OCI-LY3 (cell line): ENCODE data around the gene FFAR1.
A peak's percentile ranks its signal among the peaks of the same experiment; 100 is the strongest.

Source experiments
- H2AFZ ChIP-seq: fragments of 200-600, 300-600 bp; shearing (Covaris generic); 2 replicates; pipeline ENCODE4 v1.6.0; 2014; ENCODE audit warnings: antibody characterized with exemption, low read depth, low read length
- H3K27ac ChIP-seq: fragments of 200-600, 300-600 bp; sonication (generic); 2 replicates; pipeline ENCODE4 v1.5.1; 2014; ENCODE audit warnings: mild to moderate bottlenecking, low read length, moderate library complexity, mixed read lengths
- H3K27me3 ChIP-seq: fragments of 200-600, 300-600 bp; sonication (generic); 2 replicates; pipeline ENCODE4 v1.6.1; 2014; ENCODE audit warnings: low read depth, low read length, mixed read lengths
- H3K36me3 ChIP-seq: fragments of 200-600, 300-600 bp; sonication (generic); replicated peaks from 2 replicates; pipeline ENCODE3; 2014; ENCODE audit warnings: low read depth, low read length, mixed read lengths
- H3K4me1 ChIP-seq: fragments of 300-600, 200-600 bp; sonication (generic); 2 replicates; pipeline ENCODE4 v1.6.1; 2014; ENCODE audit warnings: low read length, mixed read lengths
- H3K4me2 ChIP-seq: fragments of 200-600, 300-600 bp; sonication (generic); 2 replicates; pipeline ENCODE4 v1.6.1; 2014; ENCODE audit warnings: low read length, mixed read lengths
- H3K4me3 ChIP-seq: fragments of 300-600, 200-600 bp; sonication (generic); 2 replicates; pipeline ENCODE4 v1.5.1; 2014; ENCODE audit warnings: antibody characterized with exemption, mild to moderate bottlenecking, low read length, moderate library complexity
- H3K79me2 ChIP-seq: fragments of 300-600, 200-600 bp; shearing (Covaris generic); 2 replicates; pipeline ENCODE4 v1.6.1; 2014; ENCODE audit warnings: mild to moderate bottlenecking, low read length, mixed read lengths
- H3K9ac ChIP-seq: fragments of 300-600, 200-600 bp; shearing (Covaris generic); 2 replicates; pipeline ENCODE4 v1.6.0; 2014; ENCODE audit warnings: mild to moderate bottlenecking, low read length, moderate library complexity
- H3K9me3 ChIP-seq: fragments of 200-600, 300-600 bp; shearing (Covaris generic); 2 replicates; pipeline ENCODE4 v1.6.1; 2014; ENCODE audit warnings: low read length, mixed read lengths; ENCODE audit not compliant: insufficient read depth
- H4K20me1 ChIP-seq: fragments of 200-600, 300-600 bp; sonication (generic); 2 replicates; pipeline ENCODE4 v1.6.1; 2016; ENCODE audit warnings: low read length, mixed read lengths; ENCODE audit not compliant: insufficient read depth
- EZH2phosphoT487 ChIP-seq: fragments of 200-600 bp; shearing (Covaris generic); IDR thresholded peaks from 2 replicates; pipeline ENCODE4 v1.6.1; 2018; ENCODE audit warnings: antibody characterized with exemption, mixed run types, low read depth
- TF ChIP-seq, protein P1 (sequence below): fragments of 200-600, 300-600 bp; sonication (generic); IDR thresholded peaks from 2 replicates; pipeline ENCODE4 v1.5.1; 2014; ENCODE audit warnings: antibody characterized with exemption, low read length, low read depth

Gene FFAR1

DNA sequence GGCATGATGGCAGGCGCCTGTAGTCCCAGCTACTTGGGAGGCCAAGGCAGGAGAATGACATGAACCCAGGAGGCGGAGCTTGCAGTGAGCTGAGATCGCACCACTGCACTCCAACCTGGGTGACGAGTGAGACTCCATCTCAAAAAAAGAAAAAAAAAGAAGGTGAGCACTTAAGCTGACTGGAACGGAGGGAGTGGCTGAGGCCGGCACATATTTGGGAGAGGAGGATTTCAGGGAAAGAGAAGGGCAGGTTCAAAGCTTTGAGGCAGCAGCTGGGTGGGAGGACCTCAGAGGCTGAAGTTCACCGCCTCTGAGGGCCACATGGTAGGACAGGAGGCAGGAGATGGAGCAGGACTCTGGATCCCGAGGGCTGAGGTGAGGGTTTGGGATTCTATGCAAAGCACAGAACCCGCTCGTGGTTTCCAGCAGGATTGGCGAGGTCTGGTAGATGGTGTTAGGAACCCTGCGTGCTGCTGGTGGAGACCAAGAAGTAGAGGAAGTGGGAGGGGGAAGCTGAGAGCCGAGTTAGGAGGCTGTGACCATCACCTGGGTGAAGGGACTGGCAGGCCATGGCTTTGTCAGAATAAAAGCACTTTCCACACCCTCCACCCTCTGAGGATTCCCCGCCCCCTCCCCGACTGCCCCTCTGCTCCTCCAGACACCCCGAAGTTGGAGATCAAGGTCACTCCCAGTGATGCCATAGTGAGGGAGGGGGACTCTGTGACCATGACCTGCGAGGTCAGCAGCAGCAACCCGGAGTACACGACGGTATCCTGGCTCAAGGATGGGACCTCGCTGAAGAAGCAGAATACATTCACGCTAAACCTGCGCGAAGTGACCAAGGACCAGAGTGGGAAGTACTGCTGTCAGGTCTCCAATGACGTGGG lies 10.4 kb upstream of the FFAR1 start:
- H4K20me1 ChIP-seq, result peaks cover 20% of the 10 kb centered on the region
- peaks cover 50% of the 10 kb centered on the region for H3K4me1 ChIP-seq
- no peak overlapping the region for H3K4me3 ChIP-seq
- no peaks in the 10 kb centered on the region for H3K9me3 ChIP-seq
- H3K79me2 ChIP-seq, result peaks cover 37% of the 10 kb centered on the region
- no peak overlapping the region for H3K4me2 ChIP-seq
- H2AFZ ChIP-seq, result no peak overlapping the region
- peak overlapping the region; percentile 22; the same call in 1 of the 2 replicates for H3K27ac ChIP-seq
- peaks cover 78% of the 10 kb centered on the region for H3K36me3 ChIP-seq
- TF ChIP-seq EZH2phosphoT487, result no peak
- TF ChIP-seq, protein P1, sequence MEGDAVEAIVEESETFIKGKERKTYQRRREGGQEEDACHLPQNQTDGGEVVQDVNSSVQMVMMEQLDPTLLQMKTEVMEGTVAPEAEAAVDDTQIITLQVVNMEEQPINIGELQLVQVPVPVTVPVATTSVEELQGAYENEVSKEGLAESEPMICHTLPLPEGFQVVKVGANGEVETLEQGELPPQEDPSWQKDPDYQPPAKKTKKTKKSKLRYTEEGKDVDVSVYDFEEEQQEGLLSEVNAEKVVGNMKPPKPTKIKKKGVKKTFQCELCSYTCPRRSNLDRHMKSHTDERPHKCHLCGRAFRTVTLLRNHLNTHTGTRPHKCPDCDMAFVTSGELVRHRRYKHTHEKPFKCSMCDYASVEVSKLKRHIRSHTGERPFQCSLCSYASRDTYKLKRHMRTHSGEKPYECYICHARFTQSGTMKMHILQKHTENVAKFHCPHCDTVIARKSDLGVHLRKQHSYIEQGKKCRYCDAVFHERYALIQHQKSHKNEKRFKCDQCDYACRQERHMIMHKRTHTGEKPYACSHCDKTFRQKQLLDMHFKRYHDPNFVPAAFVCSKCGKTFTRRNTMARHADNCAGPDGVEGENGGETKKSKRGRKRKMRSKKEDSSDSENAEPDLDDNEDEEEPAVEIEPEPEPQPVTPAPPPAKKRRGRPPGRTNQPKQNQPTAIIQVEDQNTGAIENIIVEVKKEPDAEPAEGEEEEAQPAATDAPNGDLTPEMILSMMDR, result no peak
- no peak overlapping the region for H3K9ac ChIP-seq
- no peaks in the 10 kb centered on the region for H3K27me3 ChIP-seq

GRCh38 chr19:35337984-35338296 lies 9.8 kb upstream of the FFAR1 start:
- no peak overlapping the region for H3K4me3 ChIP-seq
- H3K27ac ChIP-seq, result no peak overlapping the region
- H4K20me1 ChIP-seq, result peaks cover 15% of the 10 kb centered on the region
- peaks cover 44% of the 10 kb centered on the region for H3K4me1 ChIP-seq
- no peak overlapping the region for H3K9ac ChIP-seq
- H3K9me3 ChIP-seq, result no peaks in the 10 kb centered on the region
- no peaks in the 10 kb centered on the region for H3K27me3 ChIP-seq
- peaks cover 74% of the 10 kb centered on the region for H3K36me3 ChIP-seq
- H2AFZ ChIP-seq, result no peak overlapping the region
- H3K79me2 ChIP-seq, result peaks cover 31% of the 10 kb centered on the region
- H3K4me2 ChIP-seq, result no peak overlapping the region
- TF ChIP-seq, protein P1, result no peak
- TF ChIP-seq EZH2phosphoT487, result no peak

- Histone ChIP-seq H3K4me1 (peaks cover 23% of the 10 kb centered on the region), H3K27me3 (no peaks in the 10 kb centered on the region), H3K9ac (no peak overlapping the region), H4K20me1 (0 out of 2 replicates have a peak, but pooled peaks cover 4% of the 10 kb centered on the region), H3K9me3 (no peaks in the 10 kb centered on the region), H3K79me2 (peaks cover 14% of the 10 kb centered on the region), H3K4me2 (no peak overlapping the region), H3K36me3 (peaks cover 75% of the 10 kb centered on the region), H3K4me3 (no peak overlapping the region), H3K27ac (no peak overlapping the region), H2AFZ (no peak overlapping the region)
- TF ChIP-seq, protein P1, result no peak
- no peak for TF ChIP-seq EZH2phosphoT487
These were observed 7.3 kb upstream of the FFAR1 start for GRCh38 chr19:35340431-35340830.

- H3K27ac ChIP-seq, result no peak overlapping the region
- no peaks in the 10 kb centered on the region for H3K9me3 ChIP-seq
- no peak overlapping the region for H2AFZ ChIP-seq
- H3K27me3 ChIP-seq, result no peaks in the 10 kb centered on the region
- H3K4me1 ChIP-seq, result peaks cover 26% of the 10 kb centered on the region
- peaks cover 11% of the 10 kb centered on the region for H3K79me2 ChIP-seq
- no peak overlapping the region for H3K9ac ChIP-seq
- 0 out of 2 replicates have a peak, but pooled peaks cover under 1% of the 10 kb centered on the region for H4K20me1 ChIP-seq
- no peak for TF ChIP-seq EZH2phosphoT487
- TF ChIP-seq, protein P1, result no peak
- H3K36me3 ChIP-seq, result peaks cover 76% of the 10 kb centered on the region
- no peak overlapping the region for H3K4me3 ChIP-seq
- no peak overlapping the region for H3K4me2 ChIP-seq
These were observed 6.7 kb upstream of the FFAR1 start for GRCh38 chr19:35341006-35341405.
